Esophagus muscularis mucosa (tissue), 4 donors: ENCODE data around the gene SLC2A6. TPM values are rescaled to one million over a fixed set of nuclear protein-coding genes. Genes with fewer than 3 reads are reported as not detected.

ENCODE experiments used
- DNase-seq: peaks from one replicate; pipeline ENCODE4 v3.0.0-alpha.2; 2017; ENCODE audit errors: extremely low spot score
- H3K27ac ChIP-seq, 4 donors: fragments of 200-600 bp; sonication (generic); replicated peaks in 1 of 4; 1 replicate in 3 of 4; 2 replicates in 1 of 4; pipeline ENCODE4 v1.5.1; 2016 to 2019; ENCODE audit warnings: mild to moderate bottlenecking in 1 of 4
- H3K27me3 ChIP-seq, 4 donors: fragments of 200-600 bp; sonication (generic); one replicate each; pipeline versions ENCODE4 v1.5.1 to v1.6.0; 2016 to 2019
- H3K36me3 ChIP-seq, 4 donors: fragments of 200-600 bp; sonication (generic); one replicate each; pipeline ENCODE4 v1.5.1; 2016 to 2019
- H3K4me1 ChIP-seq, 4 donors: fragments of 200-600 bp; sonication (generic); one replicate each; pipeline ENCODE4 v1.5.1; 2016 to 2019
- H3K4me3 ChIP-seq, 4 donors: fragments of 200-600 bp; sonication (generic); 1 replicate in 2 of 4; 2 replicates in 2 of 4; pipeline ENCODE4 v1.5.1; 2016 to 2019; ENCODE audit warnings: mild to moderate bottlenecking in 4 of 4, moderate library complexity in 1 of 4
- H3K9me3 ChIP-seq, 4 donors: fragments of 200-600 bp; sonication (generic); 1 replicate in 3 of 4; 2 replicates in 1 of 4; pipeline ENCODE4 v1.5.1; 2016 to 2019
- CTCF ChIP-seq, 3 experiments: fragments of 200-600 bp in 2 of 3; fragments of 450-650 bp in 1 of 3; sonication (generic) in 2 of 3; IDR thresholded peaks; one replicate each; pipeline ENCODE4 v1.5.1; 2017 to 2019; ENCODE audit warnings: antibody characterized with exemption in 3 of 3, mild to moderate bottlenecking in 2 of 3, moderate library complexity in 1 of 3
- EP300 ChIP-seq: sonication (generic); formaldehyde crosslinking; IDR thresholded peaks from one replicate; pipeline ENCODE4 v1.6.1; 2017; ENCODE audit warnings: antibody characterized with exemption
- POLR2A ChIP-seq: fragments of 450-650 bp; IDR thresholded peaks from one replicate; pipeline ENCODE4 v1.6.1; 2017; ENCODE audit warnings: antibody characterized with exemption, moderate library complexity, mild to moderate bottlenecking, low read depth
- POLR2AphosphoS5 ChIP-seq, 2 donors: sonication (generic); formaldehyde crosslinking; IDR thresholded peaks; one replicate each; pipeline ENCODE4 v1.6.1; 2017; ENCODE audit warnings: antibody characterized with exemption in 2 of 2
- WGBS: methylation state at CpG from one replicate; pipeline ENCODE4 v1.1.5; 2018; 5-methylcytosine and 5-hydroxymethylcytosine counted together
- intact Hi-C: fragments of 100-400 bp; cut with DNase I; formaldehyde crosslinking; loops from one replicate; pipeline ENCODE4 v1.15.1; 2023
- total RNA-seq, 4 donors: library from RNA; depleted of rRNA; stranded (reverse); fragments of >200 nt; gene quantifications; one replicate each; pipeline versions ENCODE4 v1.1.0 to v1.2.1, GENCODE V29; 2016

SLC2A6 gene
- total RNA-seq, 4 donors from 2014 or later = 2.9 to 8.6 (median 5.9) TPM

GRCh38 chr9:133485531-133486260, 6.8 kb upstream of the SLC2A6 start:
- intact Hi-C loops = loop anchor here (2.0 kb wide), 2 partner anchors 79 to 299 kb away; no protein-coding TSS in a partner anchor
- H3K4me1 ChIP-seq = peaks cover 0 to 11% (median 7%) of the 10 kb centered on the region in 4 donors
- no peak overlapping the region for H3K4me3 ChIP-seq
- no peak for DNase-seq
- WGBS = 54% methylated on average over 9 of the region's 25 CpGs
- H3K27me3 ChIP-seq = peaks cover 0 to 56% (median 0%) of the 10 kb centered on the region in 4 donors
- TF ChIP-seq POLR2AphosphoS5 (IDR thresholded peaks at IDR 0.05) = no peak
- no peak for TF ChIP-seq CTCF (IDR thresholded peaks at IDR 0.05)
- TF ChIP-seq POLR2A = no peak
- TF ChIP-seq EP300 = no peak
- no peak overlapping the region for H3K27ac ChIP-seq
- H3K36me3 ChIP-seq = no peaks in the 10 kb centered on the region
- H3K9me3 ChIP-seq = no peaks in the 10 kb centered on the region

- Histone ChIP-seq H3K36me3 (no peaks in the 10 kb centered on the region), H3K4me3 (no peak overlapping the region), H3K4me1 (peaks cover 2 to 13% (median 8%) of the 10 kb centered on the region in 4 donors), H3K27ac (no peak overlapping the region), H3K9me3 (no peaks in the 10 kb centered on the region), H3K27me3 (peaks cover 0 to 49% (median 0%) of the 10 kb centered on the region in 4 donors)
- DNase-seq = no peak
- 59% methylated on average over 6 of the region's 22 CpGs for WGBS
- no peak for TF ChIP-seq POLR2AphosphoS5 (IDR thresholded peaks at IDR 0.05)
- TF ChIP-seq CTCF (IDR thresholded peaks at IDR 0.05) = no peak
- no peak for TF ChIP-seq EP300
- TF ChIP-seq POLR2A = no peak
- intact Hi-C loops = no loop called here
These were observed 6.0 kb upstream of the SLC2A6 start for GRCh38 chr9:133484671-133485437.

- WGBS = 88% methylated on average over 9 of the region's 9 CpGs
- no peak overlapping the region for H3K27ac ChIP-seq
- no peak for DNase-seq
- peaks cover 14 to 25% (median 19%) of the 10 kb centered on the region in 4 donors for H3K4me1 ChIP-seq
- no peaks in the 10 kb centered on the region for H3K36me3 ChIP-seq
- peaks cover 0 to 38% (median 0%) of the 10 kb centered on the region in 4 donors for H3K27me3 ChIP-seq
- H3K4me3 ChIP-seq = no peak overlapping the region
- TF ChIP-seq CTCF (IDR thresholded peaks at IDR 0.05) (no peak), POLR2A (no peak), EP300 (no peak)
- H3K9me3 ChIP-seq = no peaks in the 10 kb centered on the region
- intact Hi-C loops = no loop called here
These were observed 4.7 kb upstream of the SLC2A6 start for GRCh38 chr9:133483611-133484010.

- peaks cover 20 to 26% (median 24%) of the 10 kb centered on the region in 4 donors for H3K4me1 ChIP-seq
- TF ChIP-seq CTCF (IDR thresholded peaks at IDR 0.05) (no peak), EP300 (no peak), POLR2A (no peak)
These were observed 678 bp downstream of the SLC2A6 start for GRCh38 chr9:133477992-133478850.

More at GRCh38 chr9:133477992-133478850, 678 bp downstream of the SLC2A6 start:
- DNase-seq = no peak
- 17% methylated on average over 7 of the region's 17 CpGs for WGBS
- Histone ChIP-seq H3K36me3 (peaks cover 4 to 35% (median 17%) of the 10 kb centered on the region in 4 donors), H3K27ac (peak overlapping the region; percentile 67 to 75 (median 72)), H3K4me3 (peak overlapping the region; percentile 62 to 74 (median 64)), H3K9me3 (no peaks in the 10 kb centered on the region), H3K27me3 (no peaks in the 10 kb centered on the region)
- intact Hi-C loops = no loop called here
